ENCODE measurements around the gene JOSD1. TPM values are rescaled to one million over a fixed set of nuclear protein-coding genes. Genes with fewer than 3 reads are reported as not detected.

Gene JOSD1
- total and polyA plus RNA-seq, 4 experiments from 2014 or later = 8.0 to 65.4 (median 37.1) TPM

DNA sequence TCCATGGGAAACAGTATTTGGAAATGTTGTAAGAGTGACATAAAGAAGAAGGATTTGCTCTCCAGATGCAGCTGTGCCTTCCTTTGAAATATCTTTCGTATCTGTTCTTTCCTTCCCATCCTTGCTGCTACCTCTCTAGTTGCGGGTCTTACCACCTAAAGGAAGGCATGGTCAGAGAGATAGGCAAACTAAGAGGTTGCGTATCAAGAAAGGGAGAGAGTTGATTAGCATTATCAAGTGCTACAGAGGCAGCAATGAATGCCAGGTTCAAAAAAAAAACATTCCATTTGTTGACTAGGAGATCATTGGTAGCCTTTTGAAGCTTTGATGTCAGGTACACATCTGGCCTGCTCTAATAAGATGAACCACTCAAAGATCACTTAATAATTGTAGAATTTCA lies 9.6 kb upstream of the JOSD1 start:
- Mint-ChIP-seq H3K9me3 (no peaks in the 10 kb centered on the region), H3K27ac (peak overlapping the region in 2 of 7 donors; percentile 17 to 42), H3K4me3 (no peak overlapping the region), H3K27me3 (no peaks in the 10 kb centered on the region), H3K4me1 (peaks cover 66 to 92% (median 77%) of the 10 kb centered on the region in 4 donors), H3K36me3 (peaks cover 17 to 68% of the 10 kb centered on the region in 2 donors)
- no peak for DNase-seq
- intact Hi-C loops (cut with micrococcal nuclease) = no loop called here
- Histone ChIP-seq H3K9me3 (ENCODE audit: control insufficient read depth in 1 of 2, low read length in 2 of 2) (no peaks in the 10 kb centered on the region), H3K4me1 (ENCODE audit: insufficient read depth, low read length) (peaks cover 79% of the 10 kb centered on the region), H3K27ac (ENCODE audit: low read depth, low read length) (no peak overlapping the region), H3K27me3 (ENCODE audit: insufficient read depth, low read length) (no peaks in the 10 kb centered on the region), H3K4me3 (ENCODE audit: low read length in 2 of 2) (no peak overlapping the region), H3K36me3 (ENCODE audit: insufficient read depth, low read length) (peaks cover 27% of the 10 kb centered on the region)
- POLR2A ChIA-PET (ENCODE audit: partially characterized antibody) = interaction anchor here (1.6 to 8.0 kb wide), 4 partner anchors 8 to 42 kb away, joined by 5 to 186 read pairs (median 102); partner anchors contain the start of gene SUN2
- CTCF ChIA-PET (ENCODE audit: partially characterized antibody) = interaction anchor here (0.9 to 1.8 kb wide), 3 partner anchors 15 to 24 kb away, joined by 3 to 6 read pairs (median 5); no protein-coding TSS in a partner anchor

DNA sequence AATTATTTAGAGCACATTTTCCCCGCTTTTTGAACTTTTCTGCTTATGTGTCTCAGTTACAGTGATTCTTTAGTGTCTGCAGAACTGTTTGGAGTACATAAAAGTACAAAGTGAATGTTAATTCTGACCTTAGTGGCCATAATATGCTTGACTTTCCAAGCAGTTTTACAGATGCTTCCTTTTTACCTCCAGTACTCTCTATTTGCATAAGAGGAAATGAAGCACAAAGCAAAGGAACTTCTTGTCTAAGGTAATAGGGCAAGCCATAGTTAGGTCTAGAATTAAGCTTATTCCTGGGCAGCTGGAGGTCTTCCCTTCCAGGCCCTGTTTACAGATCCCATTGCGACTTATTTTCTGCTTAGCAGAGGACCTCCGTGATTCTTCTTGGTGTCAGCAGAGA lies 8.6 kb upstream of the JOSD1 start:
- H3K4me3 Mint-ChIP-seq = peak overlapping the region in 6 of 8 donors; percentile 18 to 64 (median 51)
- H3K27me3 ChIP-seq (ENCODE audit: insufficient read depth, low read length) = no peaks in the 10 kb centered on the region
- no peak overlapping the region for H3K4me3 ChIP-seq (ENCODE audit: low read length in 2 of 2)
- POLR2A ChIA-PET (ENCODE audit: partially characterized antibody) = interaction anchor here (1.6 to 8.0 kb wide), 4 partner anchors 9 to 43 kb away, joined by 5 to 186 read pairs (median 102); partner anchors contain the start of gene SUN2
- H3K9me3 ChIP-seq (ENCODE audit: control insufficient read depth in 1 of 2, low read length in 2 of 2) = no peaks in the 10 kb centered on the region
- no peaks in the 10 kb centered on the region for H3K27me3 Mint-ChIP-seq
- H3K27ac Mint-ChIP-seq = peak overlapping the region in 4 of 7 donors; percentile 37 to 81 (median 66)
- H3K27ac ChIP-seq (ENCODE audit: low read depth, low read length) = no peak overlapping the region
- peaks cover 63 to 93% (median 76%) of the 10 kb centered on the region in 4 donors for H3K4me1 Mint-ChIP-seq
- no peak for DNase-seq
- H3K4me1 ChIP-seq (ENCODE audit: insufficient read depth, low read length) = peaks cover 78% of the 10 kb centered on the region
- H3K9me3 Mint-ChIP-seq = no peaks in the 10 kb centered on the region
- H3K36me3 ChIP-seq (ENCODE audit: insufficient read depth, low read length) = peaks cover 23% of the 10 kb centered on the region
- H3K36me3 Mint-ChIP-seq = peaks cover 14 to 62% of the 10 kb centered on the region in 2 donors
- intact Hi-C loops (cut with micrococcal nuclease) = loop anchor here (5.0 to 10.0 kb wide), 3 partner anchors 278 to 655 kb away; partner anchors contain the start of genes PICK1 and RPL3
- CTCF ChIA-PET (ENCODE audit: partially characterized antibody) = interaction anchor here (1.6 to 1.8 kb wide), 2 partner anchors 16 to 25 kb away, joined by 5 to 6 read pairs; no protein-coding TSS in a partner anchor

DNA sequence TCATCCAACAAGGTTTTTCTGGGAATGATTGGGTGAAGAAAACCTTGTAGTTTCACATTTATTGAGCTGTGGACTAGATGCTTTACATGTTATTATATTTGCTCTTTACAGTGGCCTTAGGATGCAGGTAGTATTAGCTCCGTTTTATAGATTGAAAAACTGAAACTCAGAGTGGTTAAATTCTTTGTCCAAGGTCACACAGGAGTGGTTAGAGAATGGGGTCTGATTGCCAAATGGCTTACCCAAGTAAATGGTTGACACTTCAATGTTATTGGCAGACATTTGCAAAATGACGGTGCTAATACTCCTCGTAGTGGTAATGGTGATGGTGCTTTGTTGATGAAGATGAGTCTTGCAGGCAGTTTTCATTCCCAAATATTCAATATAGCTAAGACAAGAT lies 7.2 kb upstream of the JOSD1 start:
- Mint-ChIP-seq H3K36me3 (peaks cover 14 to 51% of the 10 kb centered on the region in 2 donors), H3K27ac (peak overlapping the region in 6 of 7 donors; percentile 8 to 88 (median 32)), H3K4me3 (peak overlapping the region; percentile 51 to 96 (median 94)), H3K4me1 (peaks cover 56 to 80% (median 65%) of the 10 kb centered on the region in 4 donors), H3K9me3 (no peaks in the 10 kb centered on the region), H3K27me3 (no peaks in the 10 kb centered on the region)
- ChIA-PET POLR2A (ENCODE audit: partially characterized antibody) (interaction anchor here (1.0 to 8.0 kb wide), 8 partner anchors 9 to 44 kb away, joined by 3 to 186 read pairs (median 33); partner anchors contain the start of genes SUN2 and TOMM22), CTCF (ENCODE audit: partially characterized antibody) (interaction anchor here (0.5 to 2.6 kb wide), 10 partner anchors 13 to 135 kb away, joined by 3 to 15 read pairs (median 4); partner anchors contain the start of gene TOMM22)
- Histone ChIP-seq H3K9me3 (ENCODE audit: control insufficient read depth in 1 of 2, low read length in 2 of 2) (no peaks in the 10 kb centered on the region), H3K4me3 (ENCODE audit: low read length in 2 of 2) (peak overlapping the region in 1 of 2 donors; percentile 94), H3K36me3 (ENCODE audit: insufficient read depth, low read length) (peaks cover 22% of the 10 kb centered on the region), H3K27me3 (ENCODE audit: insufficient read depth, low read length) (no peaks in the 10 kb centered on the region), H3K4me1 (ENCODE audit: insufficient read depth, low read length) (peaks cover 66% of the 10 kb centered on the region), H3K27ac (ENCODE audit: low read depth, low read length) (no peak overlapping the region)
- DNase-seq = no peak
- intact Hi-C loops (cut with micrococcal nuclease) = loop anchor here (2.0 to 10.0 kb wide), 4 partner anchors 17 to 653 kb away; partner anchors contain the start of genes PICK1 and RPL3

DNA sequence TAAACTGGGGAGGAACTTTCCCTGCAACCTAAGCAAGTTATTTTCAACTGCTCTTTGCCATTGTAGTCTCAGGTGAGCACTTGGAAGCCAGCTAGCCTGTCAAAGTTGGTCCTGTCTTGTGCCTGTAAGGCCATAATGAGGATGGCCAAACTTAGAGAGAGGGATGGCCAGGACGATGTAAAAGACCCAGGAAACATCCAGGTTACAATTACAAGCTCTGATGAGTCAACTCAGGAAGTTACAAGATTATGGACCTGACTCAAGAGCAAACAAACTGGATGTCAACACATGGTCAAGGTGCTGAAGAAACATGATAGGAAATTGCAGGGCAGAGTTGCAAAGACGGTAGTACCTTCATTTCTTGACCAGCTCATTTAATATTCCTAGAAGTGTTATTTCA lies 6.6 kb upstream of the JOSD1 start:
- ChIA-PET POLR2A (ENCODE audit: partially characterized antibody) (interaction anchor here (0.8 to 8.0 kb wide), 12 partner anchors 8 to 446 kb away, joined by 3 to 186 read pairs (median 8); partner anchors contain the start of genes CBY1, FAM227A, SUN2 and TOMM22), CTCF (ENCODE audit: partially characterized antibody) (interaction anchor here (0.5 to 2.6 kb wide), 10 partner anchors 12 to 136 kb away, joined by 3 to 15 read pairs (median 4); partner anchors contain the start of gene TOMM22)
- H3K4me1 ChIP-seq (ENCODE audit: insufficient read depth, low read length) = peaks cover 60% of the 10 kb centered on the region
- H3K9me3 ChIP-seq (ENCODE audit: control insufficient read depth in 1 of 2, low read length in 2 of 2) = no peaks in the 10 kb centered on the region
- peak in 1 of 5 donors; percentile 17 for DNase-seq
- Mint-ChIP-seq H3K27ac (peak overlapping the region; percentile 92 to 97 (median 94)), H3K4me3 (peak overlapping the region; percentile 91 to 96 (median 94)), H3K27me3 (no peaks in the 10 kb centered on the region), H3K4me1 (peaks cover 53 to 73% (median 59%) of the 10 kb centered on the region in 4 donors), H3K9me3 (no peaks in the 10 kb centered on the region), H3K36me3 (peaks cover 14 to 45% of the 10 kb centered on the region in 2 donors)
- peak overlapping the region; percentile 6 to 94 for H3K4me3 ChIP-seq (ENCODE audit: low read length in 2 of 2)
- H3K27ac ChIP-seq (ENCODE audit: low read depth, low read length) = peak overlapping the region; percentile 94
- intact Hi-C loops (cut with micrococcal nuclease) = loop anchor here (2.0 to 10.0 kb wide), 4 partner anchors 17 to 653 kb away; partner anchors contain the start of genes PICK1 and RPL3
- no peaks in the 10 kb centered on the region for H3K27me3 ChIP-seq (ENCODE audit: insufficient read depth, low read length)
- peaks cover 16% of the 10 kb centered on the region for H3K36me3 ChIP-seq (ENCODE audit: insufficient read depth, low read length)

DNA sequence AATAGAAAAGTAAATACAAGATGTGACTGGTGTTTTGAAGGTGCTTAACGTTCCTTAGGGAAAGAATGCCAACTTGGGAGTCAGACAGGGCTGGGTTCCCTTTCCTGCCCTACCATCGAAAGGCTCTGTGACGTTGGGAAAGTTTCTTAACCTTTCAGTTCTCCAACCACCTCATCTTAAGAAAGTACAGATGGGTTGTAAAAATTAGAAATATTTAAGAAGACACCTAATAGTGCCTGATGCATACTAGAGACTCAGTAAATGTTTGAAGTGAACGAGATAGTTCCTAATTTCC lies 6.1 kb upstream of the JOSD1 start:
- no peaks in the 10 kb centered on the region for H3K27me3 ChIP-seq (ENCODE audit: insufficient read depth, low read length)
- Mint-ChIP-seq H3K27me3 (no peaks in the 10 kb centered on the region), H3K36me3 (peaks cover 10 to 41% of the 10 kb centered on the region in 2 donors), H3K27ac (peak overlapping the region; percentile 92 to 97 (median 94)), H3K4me3 (peak overlapping the region; percentile 91 to 96 (median 94)), H3K4me1 (peaks cover 49 to 69% (median 55%) of the 10 kb centered on the region in 4 donors), H3K9me3 (no peaks in the 10 kb centered on the region)
- ChIA-PET CTCF (ENCODE audit: partially characterized antibody) (interaction anchor here (0.5 to 2.6 kb wide), 5 partner anchors 18 to 56 kb away, joined by 4 to 15 read pairs (median 8); partner anchors contain the start of gene TOMM22), POLR2A (ENCODE audit: partially characterized antibody) (interaction anchor here (0.8 to 8.0 kb wide), 13 partner anchors 10 to 612 kb away, joined by 3 to 186 read pairs (median 11); partner anchors contain the start of genes CBY1, FAM227A, RPL3 and SUN2)
- no peak for DNase-seq
- intact Hi-C loops (cut with micrococcal nuclease) = loop anchor here (2.0 to 10.0 kb wide), 4 partner anchors 18 to 652 kb away; partner anchors contain the start of genes PICK1 and RPL3
- no peaks in the 10 kb centered on the region for H3K9me3 ChIP-seq (ENCODE audit: control insufficient read depth in 1 of 2, low read length in 2 of 2)
- H3K27ac ChIP-seq (ENCODE audit: low read depth, low read length) = peak overlapping the region; percentile 94
- H3K4me3 ChIP-seq (ENCODE audit: low read length in 2 of 2) = peak overlapping the region; percentile 6 to 94
- H3K36me3 ChIP-seq (ENCODE audit: insufficient read depth, low read length) = peaks cover 16% of the 10 kb centered on the region
- peaks cover 57% of the 10 kb centered on the region for H3K4me1 ChIP-seq (ENCODE audit: insufficient read depth, low read length)

DNA sequence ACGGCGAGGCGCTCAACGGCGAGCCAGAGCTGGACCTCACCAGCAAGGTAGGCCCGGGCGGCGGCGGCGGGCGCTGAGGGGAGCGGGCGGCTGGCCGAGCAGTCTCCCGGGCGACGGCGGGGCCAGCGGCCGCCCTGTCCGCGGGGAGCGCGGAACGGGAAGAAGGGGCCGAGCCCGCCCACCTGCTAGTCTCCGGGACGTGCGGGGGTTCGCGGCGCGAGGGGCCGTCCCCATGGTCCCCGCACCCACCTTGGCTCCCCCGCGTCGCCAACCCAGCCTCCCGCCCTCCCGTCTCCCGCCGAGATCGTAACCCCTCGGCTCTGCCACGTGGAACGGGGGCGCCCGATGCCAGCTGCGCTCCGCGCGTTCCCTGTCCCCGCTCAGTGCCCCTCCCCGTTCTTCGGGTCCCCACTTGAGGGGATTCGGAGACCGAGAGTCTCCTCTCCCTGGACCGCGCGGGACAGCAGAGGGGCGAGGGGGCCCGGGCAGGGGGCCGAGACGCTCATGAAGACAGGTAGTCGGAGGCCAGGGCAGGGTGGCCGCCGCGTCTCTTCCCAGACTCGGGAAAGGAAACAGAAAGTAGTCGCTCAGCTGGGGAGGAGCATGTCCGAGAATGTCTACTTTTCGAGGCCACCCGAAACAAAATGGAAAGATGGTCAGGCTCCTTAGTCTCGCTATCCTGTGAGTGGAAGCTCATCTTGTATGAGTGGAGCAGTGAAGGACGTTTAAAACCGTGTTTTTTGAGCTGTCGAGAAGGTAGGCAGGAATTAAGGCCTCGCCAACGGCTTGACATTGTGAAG lies 5.6 kb upstream of the JOSD1 start:
- Histone ChIP-seq H3K27me3 (ENCODE audit: insufficient read depth, low read length) (no peaks in the 10 kb centered on the region), H3K4me3 (ENCODE audit: low read length in 2 of 2) (peak overlapping the region; percentile 6 to 94), H3K27ac (ENCODE audit: low read depth, low read length) (peak overlapping the region; percentile 94), H3K36me3 (ENCODE audit: insufficient read depth, low read length) (peaks cover 16% of the 10 kb centered on the region), H3K9me3 (ENCODE audit: control insufficient read depth in 1 of 2, low read length in 2 of 2) (no peaks in the 10 kb centered on the region), H3K4me1 (ENCODE audit: insufficient read depth, low read length) (peaks cover 61% of the 10 kb centered on the region)
- peaks cover 53 to 71% (median 59%) of the 10 kb centered on the region in 4 donors for H3K4me1 Mint-ChIP-seq
- H3K27me3 Mint-ChIP-seq = peaks cover 0 to under 1% of the 10 kb centered on the region in 2 donors
- intact Hi-C loops (cut with micrococcal nuclease) = loop anchor here (2.0 to 10.0 kb wide), 4 partner anchors 18 to 652 kb away; partner anchors contain the start of genes PICK1 and RPL3
- peaks cover 0 to under 1% (median 0%) of the 10 kb centered on the region in 8 donors for H3K9me3 Mint-ChIP-seq
- H3K36me3 Mint-ChIP-seq = peaks cover 10 to 44% of the 10 kb centered on the region in 2 donors
- H3K4me3 Mint-ChIP-seq = peak overlapping the region; percentile 91 to 96 (median 94)
- peak in 2 of 5 donors; percentile 36 to 44 for DNase-seq
- CTCF ChIA-PET (ENCODE audit: partially characterized antibody) = interaction anchor here (0.5 to 2.6 kb wide), 10 partner anchors 11 to 60 kb away, joined by 3 to 15 read pairs (median 5); partner anchors contain the start of gene TOMM22
- POLR2A ChIA-PET (ENCODE audit: partially characterized antibody) = interaction anchor here (0.8 to 8.0 kb wide), 19 partner anchors 9 to 1338 kb away, joined by 3 to 186 read pairs (median 4); partner anchors contain the start of genes CBX6, CBY1, FAM227A and RPL3
- peak overlapping the region; percentile 92 to 98 (median 96) for H3K27ac Mint-ChIP-seq
